Parathyroid adenoma (tissue), 2 donors: ENCODE results near the gene MPHOSPH8.

Experiments
- H2AFZ ChIP-seq: fragments of 300-600 bp; sonication (generic); one replicate; pipeline ENCODE4 v1.7.0; 2017; ENCODE audit warnings: antibody characterized with exemption, mild to moderate bottlenecking
- H3K27ac ChIP-seq: fragments of 300-600 bp; sonication (generic); one replicate; pipeline ENCODE4 v1.7.0; 2017
- H3K27me3 ChIP-seq: fragments of 300-600 bp; sonication (generic); one replicate; pipeline ENCODE4 v1.7.0; 2017; ENCODE audit warnings: low read length; ENCODE audit not compliant: control insufficient read depth, insufficient read depth
- H3K36me3 ChIP-seq: fragments of 300-600 bp; sonication (generic); one replicate; pipeline ENCODE4 v1.7.0; 2017; ENCODE audit warnings: low read length; ENCODE audit not compliant: control insufficient read depth, insufficient read depth
- H3K4me1 ChIP-seq: fragments of 300-600 bp; sonication (generic); one replicate; pipeline ENCODE4 v1.7.0; 2017; ENCODE audit warnings: control low read depth
- H3K4me2 ChIP-seq: fragments of 300-600 bp; sonication (generic); one replicate; pipeline ENCODE4 v1.7.0; 2017; ENCODE audit warnings: low read length
- H3K4me3 ChIP-seq: fragments of 300-600 bp; sonication (generic); one replicate; pipeline ENCODE4 v1.7.0; 2017; ENCODE audit warnings: low read depth, low read length
- H3K79me2 ChIP-seq: fragments of 300-600 bp; sonication (generic); one replicate; pipeline ENCODE4 v1.7.0; 2017; ENCODE audit warnings: control low read depth
- H3K9ac ChIP-seq: fragments of 300-600 bp; sonication (generic); one replicate; pipeline ENCODE4 v1.7.0; 2017; ENCODE audit warnings: mild to moderate bottlenecking
- H3K9me3 ChIP-seq: fragments of 300-600 bp; sonication (generic); one replicate; pipeline ENCODE4 v1.7.0; 2017; ENCODE audit warnings: low read length; ENCODE audit not compliant: control insufficient read depth
- CTCF ChIP-seq: fragments of 300-600 bp; sonication (generic); IDR thresholded peaks from one replicate; pipeline ENCODE4 v1.7.0; 2017; ENCODE audit warnings: antibody characterized with exemption, mild to moderate bottlenecking
- donor health status: primary hyperparathyroidism.

MPHOSPH8 gene

GRCh38 chr13:19661126-19661525, 27.7 kb downstream of the MPHOSPH8 start:
- H3K27ac ChIP-seq: no peak overlapping the region
- no peaks in the 10 kb centered on the region for H3K27me3 ChIP-seq
- H3K4me1 ChIP-seq: no peaks in the 10 kb centered on the region
- no peak overlapping the region for H2AFZ ChIP-seq
- no peaks in the 10 kb centered on the region for H3K79me2 ChIP-seq
- no peak for TF ChIP-seq CTCF
- H3K4me3 ChIP-seq: no peak overlapping the region
- H3K36me3 ChIP-seq: no peaks in the 10 kb centered on the region
- H3K4me2 ChIP-seq: no peak overlapping the region
- H3K9ac ChIP-seq: no peak overlapping the region
- H3K9me3 ChIP-seq: no peaks in the 10 kb centered on the region

DNA sequence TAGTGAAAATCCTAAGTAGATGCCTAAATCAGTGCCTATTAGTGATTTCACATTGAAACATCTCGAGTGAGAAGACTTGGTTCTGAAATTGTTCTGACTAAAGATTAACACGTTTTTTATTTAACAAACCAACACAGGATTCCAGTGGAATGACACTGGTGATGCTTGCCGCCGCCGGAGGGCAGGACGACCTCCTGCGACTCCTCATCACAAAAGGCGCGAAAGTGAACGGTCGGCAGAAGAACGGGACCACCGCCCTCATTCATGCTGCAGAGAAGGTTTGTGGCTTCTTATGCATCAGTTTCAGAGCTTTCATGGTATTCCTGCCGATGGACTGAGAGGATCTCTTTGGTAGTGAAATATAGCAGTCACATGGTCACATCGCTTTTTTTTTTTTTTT, 28.1 kb downstream of the MPHOSPH8 start:
- Histone ChIP-seq H3K4me1 (no peaks in the 10 kb centered on the region), H3K4me2 (no peak overlapping the region), H3K27me3 (no peaks in the 10 kb centered on the region), H3K9ac (no peak overlapping the region), H3K27ac (no peak overlapping the region), H3K79me2 (no peaks in the 10 kb centered on the region), H2AFZ (no peak overlapping the region), H3K36me3 (no peaks in the 10 kb centered on the region), H3K9me3 (no peaks in the 10 kb centered on the region), H3K4me3 (no peak overlapping the region)
- TF ChIP-seq CTCF: no peak

DNA sequence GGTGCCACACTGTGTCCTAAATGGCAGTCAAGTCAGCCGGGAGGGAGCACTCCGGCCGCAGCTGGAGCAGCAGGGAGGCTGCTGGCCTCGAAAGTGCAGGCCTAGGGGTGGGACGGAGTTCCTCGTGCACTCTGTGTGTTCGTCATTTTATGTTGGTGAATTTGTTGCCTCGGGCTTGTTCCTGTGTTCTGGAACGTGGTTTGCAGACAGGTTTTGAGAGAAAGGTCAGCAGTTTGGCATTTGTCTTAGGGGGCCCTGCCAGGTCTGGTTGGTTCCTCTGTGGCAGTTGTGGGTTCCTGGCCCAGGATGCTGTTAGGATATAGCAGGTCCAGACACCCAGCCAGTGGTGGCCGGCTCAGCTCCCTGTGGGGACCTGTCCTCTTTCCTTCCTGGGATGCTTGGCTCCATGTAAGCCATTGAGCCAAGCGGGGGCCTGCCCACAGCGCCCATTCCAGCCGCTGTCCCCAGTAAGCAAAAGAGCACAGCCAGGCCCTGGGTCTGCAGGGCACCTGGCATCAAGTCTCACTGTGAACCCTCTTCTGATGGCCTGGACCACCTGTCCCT, 30.0 kb downstream of the MPHOSPH8 start:
- H3K36me3 ChIP-seq: no peaks in the 10 kb centered on the region
- H2AFZ ChIP-seq: no peak overlapping the region
- H3K4me1 ChIP-seq: no peaks in the 10 kb centered on the region
- H3K27ac ChIP-seq: no peak overlapping the region
- no peaks in the 10 kb centered on the region for H3K27me3 ChIP-seq
- no peaks in the 10 kb centered on the region for H3K9me3 ChIP-seq
- no peak overlapping the region for H3K4me3 ChIP-seq
- H3K79me2 ChIP-seq: no peaks in the 10 kb centered on the region
- TF ChIP-seq CTCF: no peak
- no peak overlapping the region for H3K9ac ChIP-seq
- H3K4me2 ChIP-seq: no peak overlapping the region

DNA sequence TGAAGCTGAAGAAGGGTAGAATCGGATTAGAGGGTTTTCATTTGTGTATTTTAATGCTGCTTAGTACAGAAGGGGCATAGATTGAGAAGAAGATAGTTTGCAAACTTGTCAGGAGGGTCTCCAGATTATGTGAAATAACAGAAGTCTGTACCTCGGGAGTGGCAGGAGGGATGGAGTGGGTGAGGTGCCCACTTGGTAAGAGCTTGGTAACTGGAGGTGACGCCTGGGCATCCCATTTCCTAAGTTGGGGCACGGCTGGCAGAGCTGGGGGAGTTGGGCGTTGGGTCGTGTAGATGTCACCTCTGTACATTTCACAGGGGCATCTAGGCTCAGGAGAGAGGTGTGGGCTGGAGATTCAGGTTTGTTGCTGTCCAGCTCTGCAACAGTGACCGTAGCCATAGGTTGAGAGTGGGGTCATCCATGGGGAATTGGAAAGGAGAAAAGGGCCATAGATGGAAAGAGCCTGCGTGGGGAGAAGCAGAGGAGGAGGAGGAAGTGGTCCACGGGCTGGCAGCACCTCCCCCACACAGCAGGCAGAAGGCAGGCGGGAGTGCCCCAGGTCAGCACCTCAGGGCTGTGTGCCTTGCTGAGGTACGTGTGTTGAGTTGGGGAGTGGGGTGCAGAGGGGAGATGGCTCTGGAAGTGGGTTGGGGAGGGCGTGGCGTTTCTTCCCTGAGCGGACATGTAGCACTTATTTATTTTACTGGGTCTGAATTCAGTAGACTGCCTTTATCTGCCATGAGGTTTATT, 31.2 kb downstream of the MPHOSPH8 start:
- Histone ChIP-seq H3K4me1 (no peaks in the 10 kb centered on the region), H3K79me2 (no peaks in the 10 kb centered on the region), H3K27me3 (no peaks in the 10 kb centered on the region), H3K27ac (no peak overlapping the region), H3K4me3 (no peak overlapping the region), H3K9me3 (no peaks in the 10 kb centered on the region), H3K4me2 (no peak overlapping the region), H3K36me3 (no peaks in the 10 kb centered on the region), H2AFZ (no peak overlapping the region), H3K9ac (no peak overlapping the region)
- TF ChIP-seq CTCF: no peak

GRCh38 chr13:19665427-19665859, 32.0 kb downstream of the MPHOSPH8 start:
- Histone ChIP-seq H3K79me2 (no peaks in the 10 kb centered on the region), H3K27me3 (no peaks in the 10 kb centered on the region), H2AFZ (no peak overlapping the region), H3K4me2 (no peak overlapping the region), H3K9ac (no peak overlapping the region), H3K4me3 (no peak overlapping the region), H3K27ac (no peak overlapping the region), H3K9me3 (no peaks in the 10 kb centered on the region), H3K4me1 (no peaks in the 10 kb centered on the region), H3K36me3 (no peaks in the 10 kb centered on the region)
- TF ChIP-seq CTCF: no peak
